H1 (cell line): ENCODE measurements around the gene F2.

Source experiments
- ASH2L ChIP-seq: fragments of 200-600, 300-600 bp; sonication (generic); IDR thresholded peaks from one replicate; pipeline ENCODE4 v1.7.1; 2017; ENCODE audit warnings: low read length
- CEBPB ChIP-seq: IDR thresholded peaks from 2 replicates; pipeline ENCODE4 v1.6.1; 2012; ENCODE audit warnings: low read depth, low read length
- CTCF ChIP-seq, 3 experiments: IDR thresholded peaks; 1 replicate in 2 of 3; 2 replicates in 1 of 3; pipeline versions ENCODE4 v1.5.1 to v1.6.1; 2011; ENCODE audit warnings: low read length in 3 of 3, mild to moderate bottlenecking in 3 of 3, inconsistent platforms in 2 of 3, low read depth in 1 of 3, moderate library complexity in 1 of 3; ENCODE audit not compliant: insufficient read depth in 1 of 3; ENCODE audit errors: control extremely low read depth in 1 of 3
- POU5F1 ChIP-seq: IDR thresholded peaks from 2 replicates; pipeline ENCODE4 v1.6.1; 2011; ENCODE audit warnings: low read depth, mild to moderate bottlenecking, low read length, moderate library complexity
- RNF2 ChIP-seq: fragments of 200-900, 300-1000 bp; sonication (generic); IDR thresholded peaks from 2 replicates; pipeline ENCODE4 v1.7.1; 2016; ENCODE audit warnings: borderline replicate concordance, low read depth, mild to moderate bottlenecking, antibody characterized with exemption, low read length; ENCODE audit not compliant: poor library complexity, severe bottlenecking; ENCODE audit errors: missing control alignments
- SRF ChIP-seq: IDR thresholded peaks from 2 replicates; pipeline ENCODE4 v1.6.1; 2011; ENCODE audit warnings: mild to moderate bottlenecking, low read depth, low read length, moderate library complexity

GRCh38 chr11:46694607-46695006, 24.4 kb upstream of the F2 start:
- TF ChIP-seq POU5F1: no peak
- TF ChIP-seq CTCF (IDR thresholded peaks at IDR 0.05; ENCODE audit: control extremely low read depth in 1 of 3, insufficient read depth in 1 of 3, low read depth in 1 of 3, low read length in 3 of 3): no peak
- no peak for TF ChIP-seq CEBPB
- no peak for TF ChIP-seq RNF2
- no peak for TF ChIP-seq ASH2L
- TF ChIP-seq SRF: no peak
